Esophagus squamous epithelium (tissue), 4 donors: ENCODE measurements around the gene IL1RAPL2.

Experiments
- POLR2A ChIP-seq, 4 donors: fragments of 450-650 bp; IDR thresholded peaks; one replicate each; pipeline ENCODE4 v1.6.1; 2017; ENCODE audit warnings: antibody characterized with exemption in 4 of 4, mild to moderate bottlenecking in 4 of 4, moderate library complexity in 3 of 4
- TF ChIP-seq, protein P1 (sequence below), 6 experiments: fragments of 450-650 bp in 4 of 6; fragments of 200-600 bp in 2 of 6; sonication (generic) in 2 of 6; IDR thresholded peaks; one replicate each; pipeline ENCODE4 v1.5.1; 2016 to 2019; ENCODE audit warnings: antibody characterized with exemption in 6 of 6, mild to moderate bottlenecking in 4 of 6, moderate library complexity in 4 of 6

DNA sequence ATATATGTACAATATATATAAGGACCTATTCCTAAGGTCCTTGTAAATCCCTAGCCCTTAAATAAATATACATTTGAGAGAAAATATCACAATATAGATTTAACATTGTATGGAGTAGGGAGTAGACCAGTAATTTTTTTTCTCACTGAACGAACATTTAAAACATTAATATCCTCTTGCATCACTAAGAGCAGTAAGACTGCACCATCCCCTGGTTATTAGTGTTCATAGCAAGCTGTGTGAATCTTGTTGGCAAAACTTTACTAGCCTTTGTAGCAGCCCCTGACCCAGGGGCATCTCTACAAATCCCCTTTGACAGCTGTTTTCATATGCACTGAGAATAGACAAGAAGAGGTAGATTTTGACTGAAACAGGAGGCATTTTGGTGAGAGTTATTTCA lies 146.5 kb downstream of the IL1RAPL2 start:
- TF ChIP-seq, protein P1, sequence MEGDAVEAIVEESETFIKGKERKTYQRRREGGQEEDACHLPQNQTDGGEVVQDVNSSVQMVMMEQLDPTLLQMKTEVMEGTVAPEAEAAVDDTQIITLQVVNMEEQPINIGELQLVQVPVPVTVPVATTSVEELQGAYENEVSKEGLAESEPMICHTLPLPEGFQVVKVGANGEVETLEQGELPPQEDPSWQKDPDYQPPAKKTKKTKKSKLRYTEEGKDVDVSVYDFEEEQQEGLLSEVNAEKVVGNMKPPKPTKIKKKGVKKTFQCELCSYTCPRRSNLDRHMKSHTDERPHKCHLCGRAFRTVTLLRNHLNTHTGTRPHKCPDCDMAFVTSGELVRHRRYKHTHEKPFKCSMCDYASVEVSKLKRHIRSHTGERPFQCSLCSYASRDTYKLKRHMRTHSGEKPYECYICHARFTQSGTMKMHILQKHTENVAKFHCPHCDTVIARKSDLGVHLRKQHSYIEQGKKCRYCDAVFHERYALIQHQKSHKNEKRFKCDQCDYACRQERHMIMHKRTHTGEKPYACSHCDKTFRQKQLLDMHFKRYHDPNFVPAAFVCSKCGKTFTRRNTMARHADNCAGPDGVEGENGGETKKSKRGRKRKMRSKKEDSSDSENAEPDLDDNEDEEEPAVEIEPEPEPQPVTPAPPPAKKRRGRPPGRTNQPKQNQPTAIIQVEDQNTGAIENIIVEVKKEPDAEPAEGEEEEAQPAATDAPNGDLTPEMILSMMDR (IDR thresholded peaks at IDR 0.05), result no peak
- no peak for TF ChIP-seq POLR2A (IDR thresholded peaks at IDR 0.05)
